Activated CD8-positive, alpha-beta memory T cell treated with anti-CD3 and anti-CD28 coated beads, Interleukin-2, amount 50 U/mL, for 24 hours (primary cell): ENCODE data around the gene PRR15L.
"Not testable (repeated sequence)": the region's sequence is repeated elsewhere in the genome, so short reads cannot be mapped to it uniquely, and the experiment has no call there.

Experiments
- DNase-seq: peaks from one replicate; pipeline ENCODE4 v3.0.0-alpha.2; 2020; ENCODE audit errors: extremely low read depth

The PRR15L gene, protein sequence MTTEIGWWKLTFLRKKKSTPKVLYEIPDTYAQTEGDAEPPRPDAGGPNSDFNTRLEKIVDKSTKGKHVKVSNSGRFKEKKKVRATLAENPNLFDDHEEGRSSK

GRCh38 chr17:47957591-47958490 lies at the start of gene PRR15L:
Gene PRR15L, minus strand, starts transcription at chr17:47957883. Its CDS starts 4,649 bp downstream, at chr17:47953234.
- no peak for DNase-seq

DNA sequence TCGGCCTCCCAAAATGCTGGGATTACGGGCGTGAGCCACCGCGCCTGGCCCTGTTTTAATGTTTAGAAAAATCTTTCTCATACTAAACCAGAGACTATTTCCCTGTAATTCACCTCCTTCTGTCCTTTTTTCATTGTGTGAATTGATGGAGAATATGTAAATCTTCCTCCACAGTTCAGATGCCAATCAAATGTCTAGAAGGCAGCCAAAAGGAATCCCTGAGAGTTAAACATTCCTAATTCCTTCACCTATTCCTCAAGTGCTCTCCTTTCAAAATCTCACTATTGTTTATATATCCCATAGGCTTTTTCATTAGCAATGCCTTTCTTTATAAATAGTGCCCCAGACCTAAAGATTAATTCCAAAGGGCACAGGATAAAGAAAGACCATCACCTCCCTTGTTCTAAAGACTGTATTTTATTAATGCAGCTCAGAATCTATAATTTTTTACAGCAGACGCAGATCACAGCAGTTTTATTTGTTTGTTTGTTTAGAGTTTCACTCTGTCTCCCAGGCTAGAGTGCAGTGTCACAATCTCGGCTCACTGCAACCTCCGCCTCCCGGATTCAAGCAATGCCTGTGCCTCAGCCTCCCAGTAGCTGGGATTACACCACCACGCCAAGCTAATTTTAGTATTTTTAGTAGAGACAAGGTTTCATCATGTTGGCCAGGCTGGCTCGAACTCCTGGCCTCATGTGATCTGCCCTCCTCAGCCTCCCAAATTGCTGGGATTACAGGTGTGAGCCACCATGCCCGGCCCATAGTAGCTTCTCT lies 49.4 kb upstream of the PRR15L start:
- no peak for DNase-seq

DNA sequence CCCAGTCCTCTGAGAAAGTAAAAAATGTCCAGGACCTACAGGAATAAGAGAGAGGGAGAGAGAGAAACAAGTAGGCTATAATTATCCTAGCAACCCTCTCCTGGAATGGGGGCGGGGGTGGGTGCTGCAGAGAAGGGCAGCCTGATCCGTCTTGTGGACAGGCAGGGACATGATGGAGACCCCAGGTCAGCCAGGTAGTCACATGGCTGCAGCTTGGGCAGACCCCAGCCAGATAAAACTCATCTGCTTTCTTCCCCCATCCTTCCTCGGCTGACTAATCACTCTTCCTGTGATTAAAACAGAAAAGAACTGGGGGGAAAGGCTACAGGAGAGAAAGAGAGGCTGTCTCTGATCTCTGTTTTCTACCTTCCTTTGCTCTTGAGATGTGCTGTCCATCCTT lies 47.3 kb upstream of the PRR15L start:
- no peak for DNase-seq

DNA sequence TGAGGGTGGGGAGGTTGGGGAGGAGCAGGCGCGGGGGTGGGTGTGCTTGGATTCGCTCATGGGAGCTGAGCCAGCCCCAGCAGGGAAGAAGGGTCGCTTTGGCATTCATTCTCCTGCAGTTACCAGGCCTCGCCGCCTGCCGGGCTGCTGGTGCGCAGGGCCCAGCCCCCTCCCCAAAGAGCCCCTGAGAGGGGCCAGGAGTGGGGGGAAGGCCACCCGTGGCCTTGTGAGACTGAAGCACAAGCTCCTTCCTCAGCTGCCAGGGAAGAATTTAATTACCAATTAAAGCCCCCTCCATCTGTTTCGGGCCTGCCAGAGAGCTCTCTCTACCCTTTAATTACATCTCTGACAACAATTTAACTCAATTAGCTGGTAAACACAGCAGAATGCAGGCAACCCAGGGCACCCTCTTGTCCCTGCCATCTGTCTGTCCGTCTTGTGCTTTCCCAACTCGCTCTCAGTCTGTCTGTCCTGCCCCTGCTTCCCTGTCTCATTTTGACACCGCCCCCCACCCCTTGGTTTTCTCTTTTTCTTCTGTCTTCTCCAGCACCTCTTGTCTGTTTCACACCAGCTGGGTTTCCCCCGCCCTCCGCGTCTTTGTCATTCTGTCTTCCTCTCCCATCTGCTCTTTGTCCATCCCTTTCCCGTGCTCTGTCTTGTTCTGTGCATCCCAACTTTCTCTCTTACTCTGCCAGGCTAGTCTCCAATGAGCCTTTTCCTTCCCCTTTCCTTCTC lies 45.9 kb upstream of the PRR15L start:
- no peak for DNase-seq

- DNase-seq = no peak
These were observed 45.3 kb upstream of the PRR15L start for GRCh38 chr17:48002916-48003416.

DNA sequence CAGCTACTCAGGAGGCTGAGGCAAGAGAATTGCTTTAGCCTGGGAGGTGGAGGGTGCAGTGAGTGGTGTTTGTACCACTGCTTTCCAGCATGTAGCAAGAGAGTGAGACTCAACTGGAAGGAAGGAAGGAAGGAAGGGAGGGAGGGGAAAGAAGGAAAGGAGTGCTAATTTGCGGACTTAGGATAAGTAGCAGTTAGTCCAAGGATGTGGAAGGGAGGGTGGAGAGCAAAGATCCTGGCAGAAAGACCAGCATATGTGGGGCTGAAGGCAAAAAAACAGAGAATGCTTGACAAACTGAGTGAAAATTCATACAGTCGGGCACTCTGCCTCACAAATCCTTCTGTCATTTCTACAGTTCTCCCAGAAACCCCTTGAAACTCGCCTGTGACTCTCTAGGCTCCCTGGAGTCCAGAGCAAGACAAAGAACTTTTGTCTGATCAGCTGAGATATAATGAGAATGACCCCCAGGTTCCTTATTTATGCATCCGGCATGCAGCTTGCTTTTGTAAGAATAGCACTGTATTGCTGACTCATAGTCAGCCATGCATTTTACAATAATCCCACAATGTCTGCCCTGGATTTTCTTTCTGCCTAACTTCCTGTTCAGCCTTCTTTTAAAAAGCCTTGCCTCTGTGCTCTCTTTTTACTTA lies 44.7 kb upstream of the PRR15L start:
- DNase-seq = no peak

GRCh38 chr17:48001657-48002056 lies 44.0 kb upstream of the PRR15L start:
- DNase-seq = not testable (repeated sequence)

DNA sequence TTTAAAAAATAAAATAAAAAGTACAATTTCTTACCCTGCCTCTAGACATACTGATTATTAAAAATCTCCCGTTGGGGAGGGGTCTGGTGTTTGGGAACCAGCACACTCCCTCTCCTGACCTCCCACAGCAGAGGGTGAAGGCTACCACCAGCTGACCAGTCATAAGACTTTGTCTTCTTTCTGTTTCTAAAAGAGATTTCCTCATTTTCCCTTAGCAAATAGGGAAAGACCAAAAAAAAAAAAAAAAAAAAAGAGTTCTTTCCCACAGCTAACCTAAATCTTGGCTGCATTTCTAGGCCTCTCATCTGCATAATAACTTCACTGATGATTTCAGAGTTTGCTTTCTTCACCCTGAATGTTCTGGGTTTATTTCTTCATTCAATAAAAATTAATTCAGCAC lies 43.5 kb upstream of the PRR15L start:
- no peak for DNase-seq

DNA sequence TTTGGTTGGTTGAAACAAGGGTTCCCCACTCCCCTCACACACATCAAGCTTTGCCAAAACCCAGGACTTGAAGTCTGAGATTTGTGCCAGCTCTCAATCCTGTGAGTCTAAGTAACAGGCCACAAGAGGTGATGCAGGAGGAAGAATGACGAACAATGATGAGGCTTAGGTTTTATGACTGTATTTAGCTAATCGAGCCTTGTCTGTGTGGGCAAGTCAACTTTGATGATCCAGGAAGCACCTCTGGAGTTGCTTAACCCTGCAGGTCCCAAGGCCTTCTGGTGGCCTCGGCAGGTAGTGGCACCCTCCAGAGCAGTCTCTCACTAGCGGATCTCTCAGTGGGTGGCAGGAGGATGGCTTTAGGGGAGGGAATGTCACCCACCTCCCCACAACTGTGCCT lies 41.9 kb upstream of the PRR15L start:
- no peak for DNase-seq

- DNase-seq = no peak
These were observed 40.4 kb upstream of the PRR15L start for GRCh38 chr17:47998044-47998443.

GRCh38 chr17:47997586-47997985 lies 39.9 kb upstream of the PRR15L start:
- DNase-seq = no peak

- DNase-seq = no peak
These were observed 38.5 kb upstream of the PRR15L start for GRCh38 chr17:47996201-47996600.

- DNase-seq = no peak
These were observed 37.7 kb upstream of the PRR15L start for GRCh38 chr17:47995241-47995935.

DNA sequence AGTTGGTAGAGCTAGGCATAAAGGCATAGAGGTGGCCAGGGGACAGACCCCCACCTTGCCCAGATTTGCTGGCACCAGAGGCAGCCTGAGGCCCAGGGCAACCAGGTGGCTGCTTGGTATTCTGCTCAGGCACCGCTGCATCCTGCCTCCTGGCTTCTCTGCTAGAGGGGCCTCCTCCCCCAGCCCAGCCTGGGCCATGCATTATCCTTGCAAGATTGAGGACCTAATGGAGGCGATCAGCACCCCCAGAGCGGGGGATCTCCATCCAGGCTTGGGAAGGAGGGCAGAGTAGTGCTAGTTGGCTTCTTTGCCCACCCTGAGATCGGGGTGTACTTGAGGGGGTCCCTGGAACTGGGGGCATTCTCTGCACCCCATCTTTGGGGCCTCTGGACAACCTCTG lies 37.0 kb upstream of the PRR15L start:
- no peak for DNase-seq

DNA sequence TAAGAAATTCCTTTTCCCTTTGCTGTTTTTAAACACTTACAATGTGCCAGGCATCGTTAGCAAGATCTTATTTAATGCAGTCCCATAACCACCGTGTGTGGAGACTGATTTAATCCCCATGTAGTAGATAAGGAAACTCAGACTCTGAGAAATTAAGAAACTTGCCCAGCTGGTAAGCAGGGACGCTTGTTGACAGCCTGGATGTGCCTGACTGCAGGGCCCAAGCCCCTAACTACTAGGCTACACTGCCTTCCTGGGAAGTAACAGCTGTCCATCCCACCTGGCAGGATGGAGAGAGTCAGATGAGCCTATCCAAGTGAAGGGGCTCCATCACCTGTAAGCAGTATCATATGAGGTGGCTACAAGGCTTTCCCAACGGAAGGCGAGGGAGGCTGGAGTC lies 36.3 kb upstream of the PRR15L start:
- DNase-seq = no peak

- DNase-seq = no peak
These were observed 35.4 kb upstream of the PRR15L start for GRCh38 chr17:47993031-47993564.

DNA sequence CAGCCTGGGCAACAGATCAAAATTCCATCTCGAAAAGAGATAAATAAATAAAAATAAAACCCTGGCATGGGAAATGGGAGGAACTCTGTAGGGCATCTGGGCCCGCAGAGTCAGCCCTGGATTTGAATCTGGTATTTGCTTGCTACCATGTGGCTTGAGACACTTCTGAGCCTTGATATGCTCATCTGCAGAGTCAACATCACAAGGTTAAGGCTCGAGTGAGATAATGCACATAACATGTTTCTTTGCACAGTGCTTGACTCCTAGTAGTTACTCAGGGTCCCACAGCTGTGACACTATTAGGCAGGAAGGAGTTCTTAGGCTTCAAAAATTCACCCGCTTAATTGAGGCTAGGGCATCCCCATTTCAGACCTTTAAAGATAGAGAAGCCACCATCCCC lies 34.5 kb upstream of the PRR15L start:
- DNase-seq = no peak

- no peak for DNase-seq
These were observed 33.5 kb upstream of the PRR15L start for GRCh38 chr17:47990962-47991731.

GRCh38 chr17:47989700-47990099 lies 32.0 kb upstream of the PRR15L start:
- DNase-seq = no peak

GRCh38 chr17:47989159-47989558 lies 31.5 kb upstream of the PRR15L start:
- DNase-seq = no peak
